KMS-11 (cell line): ENCODE data around the gene HIPK1.

Experiments used
- H2AFZ ChIP-seq: fragments of 200-600 bp; sonication (generic); 2 replicates; pipeline ENCODE4 v1.6.1; 2016; ENCODE audit warnings: antibody characterized with exemption, mixed run types, low read depth
- H3K27ac ChIP-seq: fragments of 200-600 bp; sonication (generic); 2 replicates; pipeline ENCODE4 v1.6.1; 2016; ENCODE audit warnings: mild to moderate bottlenecking, mixed run types
- H3K27me3 ChIP-seq: fragments of 200-600 bp; sonication (generic); 2 replicates; pipeline ENCODE4 v1.6.1; 2017; ENCODE audit warnings: mild to moderate bottlenecking, low read depth, mixed run types, moderate library complexity; ENCODE audit not compliant: insufficient read depth
- H3K36me3 ChIP-seq: fragments of 200-600 bp; sonication (generic); 2 replicates; pipeline ENCODE4 v1.6.1; 2017; ENCODE audit warnings: mild to moderate bottlenecking, mixed run types; ENCODE audit not compliant: insufficient read depth
- H3K4me1 ChIP-seq: fragments of 200-600 bp; sonication (generic); 2 replicates; pipeline ENCODE4 v1.6.1; 2016; ENCODE audit warnings: mild to moderate bottlenecking, low read depth, mixed run types; ENCODE audit not compliant: poor library complexity, severe bottlenecking
- H3K4me2 ChIP-seq: fragments of 200-600 bp; sonication (generic); 2 replicates; pipeline ENCODE4 v1.7.0; 2016; ENCODE audit warnings: mild to moderate bottlenecking, mixed run types
- H3K4me3 ChIP-seq: fragments of 200-600 bp; sonication (generic); IDR thresholded peaks from 2 replicates; pipeline ENCODE4 v1.6.1; 2017; ENCODE audit warnings: low read depth, low read length, mixed read lengths; ENCODE audit not compliant: insufficient read depth
- H3K79me2 ChIP-seq: fragments of 200-600 bp; sonication (generic); 2 replicates; pipeline ENCODE4 v1.6.1; 2016; ENCODE audit warnings: low read depth, mixed run types; ENCODE audit not compliant: insufficient read depth
- H3K9ac ChIP-seq: fragments of 200-600 bp; sonication (generic); 2 replicates; pipeline ENCODE4 v1.6.1; 2016; ENCODE audit warnings: mild to moderate bottlenecking, mixed run types
- H4K20me1 ChIP-seq: fragments of 200-600 bp; sonication (generic); 2 replicates; pipeline ENCODE4 v1.6.1; 2016; ENCODE audit warnings: mild to moderate bottlenecking, mixed run types; ENCODE audit not compliant: insufficient read depth
- CTCF ChIP-seq: fragments of 200-600 bp; sonication (generic); conservative IDR thresholded peaks from 2 replicates; pipeline ENCODE4 v1.6.1; 2017; ENCODE audit warnings: low read depth, mild to moderate bottlenecking, antibody characterized with exemption, low read length, moderate library complexity, mixed read lengths

The HIPK1 gene

DNA sequence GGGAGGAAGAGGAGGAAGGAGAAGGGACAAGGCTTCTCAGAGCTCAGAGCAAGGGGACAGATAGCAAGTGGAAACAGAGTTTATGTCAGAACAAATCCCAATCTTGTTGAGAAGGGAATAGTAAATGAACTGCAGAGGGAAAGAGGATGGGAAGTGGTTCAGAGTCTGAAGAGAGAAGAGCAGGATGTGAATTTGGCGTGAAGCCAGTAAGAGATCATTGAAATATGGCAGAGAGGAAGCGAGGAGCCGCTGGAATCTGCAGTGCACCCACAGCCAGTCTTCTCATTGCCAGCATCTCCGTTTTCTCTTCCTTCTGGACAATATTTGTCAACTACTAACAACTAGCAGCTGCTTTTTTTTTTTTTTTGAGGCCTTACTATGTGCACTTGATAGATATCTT lies 69.2 kb downstream of the HIPK1 start:
- Histone ChIP-seq H3K4me1 (peaks cover 5% of the 10 kb centered on the region), H3K36me3 (no peaks in the 10 kb centered on the region), H3K79me2 (no peaks in the 10 kb centered on the region), H3K4me3 (no peak overlapping the region), H3K9ac (no peak overlapping the region), H3K4me2 (no peak overlapping the region), H3K27me3 (no peaks in the 10 kb centered on the region), H2AFZ (no peak overlapping the region), H3K27ac (no peak overlapping the region), H4K20me1 (no peaks in the 10 kb centered on the region)
- no peak for TF ChIP-seq CTCF

DNA sequence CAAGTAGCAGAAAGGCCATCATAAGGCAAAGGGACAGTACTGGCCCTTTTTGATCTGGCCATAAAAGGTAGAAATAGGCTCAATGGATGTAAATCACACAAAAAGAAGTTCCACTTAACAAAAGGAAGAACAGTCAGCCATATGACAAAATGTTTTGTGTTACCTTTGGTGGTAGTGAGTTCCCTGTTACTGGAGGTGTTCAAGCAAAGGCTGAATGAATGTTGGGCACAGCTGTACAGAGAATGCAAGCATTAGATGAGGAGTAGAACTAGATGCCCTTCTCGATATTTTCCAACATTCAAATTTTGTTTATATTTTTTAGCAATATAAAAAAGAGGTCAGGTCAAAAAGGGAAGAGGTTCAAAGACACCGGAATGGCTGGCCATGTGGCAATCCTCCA lies 70.1 kb downstream of the HIPK1 start:
- Histone ChIP-seq H2AFZ (no peak overlapping the region), H3K4me3 (no peak overlapping the region), H3K79me2 (no peaks in the 10 kb centered on the region), H3K4me1 (peaks cover 5% of the 10 kb centered on the region), H3K27me3 (no peaks in the 10 kb centered on the region), H4K20me1 (no peaks in the 10 kb centered on the region), H3K4me2 (no peak overlapping the region), H3K36me3 (no peaks in the 10 kb centered on the region), H3K9ac (no peak overlapping the region), H3K27ac (no peak overlapping the region)
- no peak for TF ChIP-seq CTCF

DNA sequence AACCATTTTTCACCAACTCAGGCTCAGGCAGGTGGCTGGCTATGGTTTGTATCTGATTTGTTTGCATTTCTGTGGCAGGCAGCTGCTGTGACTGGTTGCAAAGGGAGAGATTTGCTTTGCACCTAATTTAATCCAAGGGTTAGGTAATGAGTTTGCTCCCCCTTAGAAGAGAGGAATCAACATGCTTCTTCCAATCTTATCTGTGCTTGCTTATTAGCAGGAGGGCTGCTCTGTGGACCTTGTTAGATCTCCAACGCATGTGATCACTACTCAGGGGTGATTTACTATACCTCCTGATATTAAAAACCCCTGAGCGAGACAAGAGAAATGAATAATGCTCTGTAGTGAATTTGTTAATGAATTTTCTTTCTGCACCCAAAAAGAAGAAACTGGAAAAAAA lies 70.7 kb downstream of the HIPK1 start:
- Histone ChIP-seq H3K9ac (no peak overlapping the region), H3K27me3 (no peaks in the 10 kb centered on the region), H3K4me1 (peaks cover 5% of the 10 kb centered on the region), H3K27ac (no peak overlapping the region), H3K36me3 (no peaks in the 10 kb centered on the region), H3K4me2 (no peak overlapping the region), H3K79me2 (no peaks in the 10 kb centered on the region), H3K4me3 (no peak overlapping the region), H4K20me1 (no peaks in the 10 kb centered on the region), H2AFZ (no peak overlapping the region)
- TF ChIP-seq CTCF: no peak

GRCh38 chr1:114000406-114000805 lies 71.3 kb downstream of the HIPK1 start:
- Histone ChIP-seq H3K36me3 (no peaks in the 10 kb centered on the region), H3K4me1 (peaks cover 5% of the 10 kb centered on the region), H3K27me3 (no peaks in the 10 kb centered on the region), H2AFZ (no peak overlapping the region), H4K20me1 (no peaks in the 10 kb centered on the region), H3K27ac (no peak overlapping the region), H3K79me2 (no peaks in the 10 kb centered on the region), H3K4me3 (no peak overlapping the region), H3K4me2 (no peak overlapping the region), H3K9ac (no peak overlapping the region)
- no peak for TF ChIP-seq CTCF
